ENCODE results near the gene ING3.

GRCh38 chr7:120992272-120992964 is 41.8 kb downstream of the ING3 start:
- TF ChIP-seq, protein P1, sequence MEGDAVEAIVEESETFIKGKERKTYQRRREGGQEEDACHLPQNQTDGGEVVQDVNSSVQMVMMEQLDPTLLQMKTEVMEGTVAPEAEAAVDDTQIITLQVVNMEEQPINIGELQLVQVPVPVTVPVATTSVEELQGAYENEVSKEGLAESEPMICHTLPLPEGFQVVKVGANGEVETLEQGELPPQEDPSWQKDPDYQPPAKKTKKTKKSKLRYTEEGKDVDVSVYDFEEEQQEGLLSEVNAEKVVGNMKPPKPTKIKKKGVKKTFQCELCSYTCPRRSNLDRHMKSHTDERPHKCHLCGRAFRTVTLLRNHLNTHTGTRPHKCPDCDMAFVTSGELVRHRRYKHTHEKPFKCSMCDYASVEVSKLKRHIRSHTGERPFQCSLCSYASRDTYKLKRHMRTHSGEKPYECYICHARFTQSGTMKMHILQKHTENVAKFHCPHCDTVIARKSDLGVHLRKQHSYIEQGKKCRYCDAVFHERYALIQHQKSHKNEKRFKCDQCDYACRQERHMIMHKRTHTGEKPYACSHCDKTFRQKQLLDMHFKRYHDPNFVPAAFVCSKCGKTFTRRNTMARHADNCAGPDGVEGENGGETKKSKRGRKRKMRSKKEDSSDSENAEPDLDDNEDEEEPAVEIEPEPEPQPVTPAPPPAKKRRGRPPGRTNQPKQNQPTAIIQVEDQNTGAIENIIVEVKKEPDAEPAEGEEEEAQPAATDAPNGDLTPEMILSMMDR (IDR thresholded peaks at IDR 0.05): no peak
- TF ChIP-seq POLR2AphosphoS5 (IDR thresholded peaks at IDR 0.05; ENCODE audit: insufficient read depth in 1 of 2, low read depth in 1 of 2): no peak

Measured in vagina (tissue), 2 donors.